Posterior cingulate gyrus (tissue), 11 donors: ENCODE measurements around the gene TRIM13.
"Not testable (repeated sequence)": the region's sequence is repeated elsewhere in the genome, so short reads cannot be mapped to it uniquely, and the experiment has no call there.

Experiments used
- DNase-seq, 10 donors: peaks; one replicate each; pipeline versions ENCODE4 v3.0.0 to v3.0.0-alpha.2; 2020 to 2021; ENCODE audit warnings: mixed read lengths in 3 of 10
- intact Hi-C: fragments of 100-400 bp; cut with DNase I; formaldehyde crosslinking; loops from one replicate; pipeline ENCODE4 v1.15.1; 2023

TRIM13 gene, protein sequence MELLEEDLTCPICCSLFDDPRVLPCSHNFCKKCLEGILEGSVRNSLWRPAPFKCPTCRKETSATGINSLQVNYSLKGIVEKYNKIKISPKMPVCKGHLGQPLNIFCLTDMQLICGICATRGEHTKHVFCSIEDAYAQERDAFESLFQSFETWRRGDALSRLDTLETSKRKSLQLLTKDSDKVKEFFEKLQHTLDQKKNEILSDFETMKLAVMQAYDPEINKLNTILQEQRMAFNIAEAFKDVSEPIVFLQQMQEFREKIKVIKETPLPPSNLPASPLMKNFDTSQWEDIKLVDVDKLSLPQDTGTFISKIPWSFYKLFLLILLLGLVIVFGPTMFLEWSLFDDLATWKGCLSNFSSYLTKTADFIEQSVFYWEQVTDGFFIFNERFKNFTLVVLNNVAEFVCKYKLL

DNA sequence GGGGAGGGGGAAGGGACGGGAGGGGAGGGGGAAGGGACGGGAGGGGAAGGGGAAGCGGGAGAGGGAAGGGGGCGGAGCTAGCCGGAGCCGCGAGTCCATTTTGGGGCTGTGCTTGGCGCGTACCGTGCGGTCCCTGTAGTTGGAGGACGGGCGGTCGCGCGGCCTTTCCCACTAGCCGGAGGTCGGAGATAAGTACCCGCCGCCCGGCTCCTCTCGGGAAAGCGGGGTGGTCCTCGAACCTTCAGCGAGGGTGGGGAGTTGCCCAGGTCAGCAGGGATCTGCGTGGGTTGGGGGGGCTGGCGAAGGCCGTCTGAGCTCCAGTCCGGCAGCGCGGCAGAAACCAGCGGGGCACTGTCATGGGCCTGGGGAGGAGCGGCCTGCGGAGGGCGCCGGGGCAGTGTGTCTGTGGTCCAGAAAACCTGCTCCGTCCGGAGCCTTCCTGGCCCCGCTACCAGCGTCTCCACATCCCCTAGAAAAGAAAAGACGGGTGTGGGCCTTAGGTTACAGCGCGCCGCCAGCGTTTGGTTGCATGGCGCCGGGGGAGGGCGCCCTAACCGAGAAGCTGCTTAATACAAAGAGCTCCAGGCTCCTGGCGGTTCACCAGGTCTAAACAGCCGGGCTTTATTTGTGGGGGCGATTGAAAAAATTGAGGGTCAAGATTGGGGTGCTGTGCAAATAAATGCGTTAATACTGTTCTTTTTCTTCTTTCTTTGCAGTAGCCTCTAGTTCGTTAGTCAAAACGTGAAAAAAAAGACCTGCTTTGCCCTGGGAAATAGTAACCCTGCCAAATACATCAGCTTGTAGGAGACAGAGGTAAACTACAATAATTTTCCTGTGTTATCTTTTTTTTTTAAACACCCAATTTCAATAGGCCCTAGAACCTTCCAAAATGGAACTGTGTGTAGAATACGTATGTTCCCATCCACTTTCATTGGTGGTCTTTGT, at the start of gene TRIM13:
Gene TRIM13 (plus strand): TSS at position 92 of the 945 bp plus-strand sequence. CDS start 14,899 bp downstream, outside the sequence.
- DNase-seq = peak; percentile 80 to 98 (median 88)
- intact Hi-C loops = loop anchor here (2.0 to 5.0 kb wide), 3 partner anchors 60 to 128 kb away; partner anchors contain the start of gene SPRYD7

DNA sequence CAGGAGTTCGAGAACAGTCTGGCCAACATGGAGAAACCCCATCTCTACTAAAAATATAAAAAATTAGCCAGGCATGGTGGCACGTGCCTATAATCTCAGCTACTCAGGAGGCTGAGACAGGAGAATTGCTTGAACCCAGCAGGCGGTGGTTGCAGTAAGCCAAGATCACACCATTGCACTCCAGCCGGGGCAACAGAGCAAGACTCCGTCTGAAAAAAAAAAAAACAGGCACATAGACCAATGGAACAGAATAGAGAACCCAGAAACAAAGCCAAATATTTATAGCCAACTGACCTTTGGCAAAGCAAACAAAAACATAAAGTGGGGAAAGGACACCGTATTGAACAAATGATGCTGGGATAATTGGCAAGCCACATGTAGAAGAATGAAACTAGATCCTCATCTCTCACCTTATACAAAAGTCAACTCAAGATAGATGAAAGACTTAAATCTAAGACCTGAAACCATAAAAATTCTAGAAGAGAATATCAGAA, 48.0 kb upstream of the TRIM13 start:
- intact Hi-C loops, DNase-seq: not testable (repeated sequence)

DNA sequence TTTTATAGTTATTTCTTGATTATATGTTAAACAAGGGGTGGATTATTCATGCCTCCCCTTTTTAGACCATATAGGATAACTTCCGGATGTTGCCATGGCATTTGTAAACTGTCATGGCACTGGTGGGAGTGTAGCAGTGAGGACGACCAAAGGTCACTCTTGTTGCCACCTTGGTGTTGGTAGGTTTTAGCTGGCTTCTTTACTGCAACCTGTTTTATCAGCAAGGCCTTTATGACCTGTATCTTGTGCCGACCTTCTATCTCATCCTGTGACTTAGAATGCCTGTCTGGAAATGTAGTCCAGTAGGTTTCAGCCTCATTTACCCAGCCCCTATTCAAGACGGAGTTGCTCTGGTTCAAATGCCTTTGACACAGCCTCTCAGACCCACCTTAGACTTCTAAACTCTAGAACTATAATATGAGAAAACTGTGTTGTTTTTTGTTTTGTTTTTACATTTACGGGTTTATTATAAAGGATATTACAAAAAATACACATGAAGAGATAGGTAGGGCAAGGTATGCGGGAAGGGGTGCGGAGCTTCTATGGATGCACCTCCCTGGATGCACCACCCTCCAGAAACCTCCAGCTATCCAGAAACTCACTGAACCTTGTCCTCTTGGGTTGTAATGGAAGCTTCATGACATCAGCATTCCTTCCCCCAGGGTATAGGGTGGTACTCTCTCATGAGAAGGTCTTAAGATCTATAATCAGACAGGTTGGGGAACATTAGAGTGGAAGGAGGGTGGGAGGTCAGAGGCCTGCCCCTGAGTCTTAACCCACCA, 44.9 kb upstream of the TRIM13 start:
- intact Hi-C loops = no loop called here
- no peak for DNase-seq

DNA sequence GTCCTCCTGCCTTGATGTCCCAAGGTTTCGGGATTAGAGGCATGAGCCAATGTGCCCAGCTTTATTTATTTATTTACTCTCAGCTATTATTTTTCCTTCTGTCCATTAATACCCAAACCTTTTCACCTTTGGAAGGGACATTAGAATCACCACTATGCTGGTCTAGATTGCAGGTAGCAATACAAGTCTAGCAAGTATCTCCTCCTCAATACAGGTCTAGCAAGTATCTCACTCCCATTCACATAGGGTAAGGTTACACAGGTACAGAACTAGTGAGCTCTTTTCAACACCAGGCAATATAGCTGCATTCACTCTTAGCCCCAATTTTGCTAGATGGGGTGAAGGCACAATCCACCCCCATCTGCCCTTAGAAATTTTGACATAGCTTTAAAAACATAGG, 43.3 kb upstream of the TRIM13 start:
- DNase-seq = no peak
- intact Hi-C loops = no loop called here

DNA sequence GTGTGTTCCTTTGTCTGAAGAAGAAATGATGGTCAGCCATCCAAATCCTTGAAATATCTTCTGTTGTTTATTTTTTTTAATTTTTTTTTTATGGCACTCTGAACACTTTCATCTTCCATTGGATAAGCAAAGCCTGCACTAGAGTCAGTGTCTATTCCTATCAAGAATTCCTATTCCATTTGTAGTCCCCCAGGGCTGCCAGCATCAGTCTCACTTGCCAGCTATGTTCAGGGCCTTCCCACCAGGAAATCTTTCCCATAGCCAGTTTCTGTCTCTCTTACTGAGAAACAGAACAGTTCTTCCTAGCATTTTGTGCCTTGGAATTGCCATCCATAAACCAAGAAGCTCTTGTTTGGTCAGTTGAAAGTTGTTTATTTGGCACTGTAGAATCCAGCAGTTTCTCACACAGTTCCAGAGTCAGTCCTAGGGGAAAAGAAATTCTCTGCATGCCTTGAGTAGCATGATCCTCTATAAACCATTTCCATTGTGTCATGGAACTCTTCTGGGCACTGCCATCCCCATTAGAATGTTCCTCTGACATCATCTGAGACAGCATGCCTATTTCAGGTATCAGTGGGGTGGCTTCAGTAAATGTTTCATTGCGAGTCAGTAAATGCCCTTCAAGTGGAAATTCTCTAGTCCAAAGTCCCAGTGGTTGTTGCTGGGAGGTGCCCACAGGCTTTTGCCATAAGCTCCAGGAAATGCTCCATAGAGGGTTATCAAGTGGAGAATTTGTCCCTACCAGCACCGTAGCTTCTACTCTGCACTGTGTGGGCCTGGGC, 42.0 kb upstream of the TRIM13 start:
- no peak for DNase-seq
- intact Hi-C loops = no loop called here

DNA sequence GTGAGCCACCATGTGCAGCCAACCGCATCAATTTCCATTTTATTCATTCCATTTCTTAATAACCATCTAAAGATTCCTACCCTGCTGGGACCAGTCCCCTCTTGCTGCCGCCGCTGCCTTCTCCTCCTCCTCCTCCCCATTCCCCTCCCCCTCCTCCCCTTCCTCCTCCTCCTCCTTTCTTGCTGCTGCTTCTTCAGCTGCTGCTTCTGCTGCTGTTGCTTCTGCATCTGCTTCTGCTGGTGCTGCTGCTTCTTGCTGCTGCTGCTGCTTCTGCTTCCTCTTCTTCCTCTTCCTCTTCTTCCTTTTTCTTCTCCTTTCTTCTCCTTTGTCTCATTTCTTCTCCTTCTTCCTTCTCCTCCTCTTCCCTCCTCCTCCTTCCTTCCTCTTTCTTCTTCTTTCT, 40.7 kb upstream of the TRIM13 start:
- intact Hi-C loops = no loop called here
- no peak for DNase-seq

DNA sequence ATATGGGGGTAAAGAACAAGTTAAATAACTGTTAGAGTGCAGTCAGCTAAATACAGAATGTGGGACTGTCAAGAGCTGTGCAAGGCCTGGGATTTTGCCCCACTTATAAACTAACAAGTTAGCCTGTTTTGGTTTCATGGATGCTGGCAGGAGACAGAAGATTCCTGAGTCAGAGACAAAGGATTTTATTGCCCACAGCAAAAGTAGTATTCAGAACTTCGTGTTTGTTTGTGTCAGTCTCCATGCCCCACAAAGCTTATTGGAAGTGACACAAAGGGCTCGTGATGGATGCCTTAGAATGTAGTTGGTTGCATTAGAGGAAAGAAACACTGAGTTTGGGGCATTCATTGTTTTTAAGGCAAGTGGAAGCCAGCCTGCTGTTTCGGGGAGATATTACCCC, 38.5 kb upstream of the TRIM13 start:
- intact Hi-C loops = no loop called here
- DNase-seq = no peak

DNA sequence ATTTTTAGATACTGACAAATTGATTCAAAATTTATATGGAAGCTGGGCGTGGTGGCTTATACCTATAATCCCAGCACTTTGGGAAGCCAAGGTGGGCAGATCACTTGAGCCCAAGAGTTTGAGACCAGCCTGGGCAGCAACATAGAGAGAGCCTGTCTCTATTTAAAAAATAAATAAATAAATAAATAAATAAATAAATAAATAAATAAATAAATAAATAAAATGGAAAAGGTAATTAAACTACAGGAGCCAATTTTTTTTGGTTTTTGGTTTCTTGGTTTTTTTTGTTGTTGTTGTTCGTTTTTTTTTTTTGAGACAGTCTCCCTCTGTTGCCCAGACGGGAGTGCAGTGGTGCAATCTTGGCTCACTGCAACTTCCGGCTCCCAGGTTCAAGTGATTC, 29.4 kb upstream of the TRIM13 start:
- no peak for DNase-seq
- intact Hi-C loops = no loop called here

DNA sequence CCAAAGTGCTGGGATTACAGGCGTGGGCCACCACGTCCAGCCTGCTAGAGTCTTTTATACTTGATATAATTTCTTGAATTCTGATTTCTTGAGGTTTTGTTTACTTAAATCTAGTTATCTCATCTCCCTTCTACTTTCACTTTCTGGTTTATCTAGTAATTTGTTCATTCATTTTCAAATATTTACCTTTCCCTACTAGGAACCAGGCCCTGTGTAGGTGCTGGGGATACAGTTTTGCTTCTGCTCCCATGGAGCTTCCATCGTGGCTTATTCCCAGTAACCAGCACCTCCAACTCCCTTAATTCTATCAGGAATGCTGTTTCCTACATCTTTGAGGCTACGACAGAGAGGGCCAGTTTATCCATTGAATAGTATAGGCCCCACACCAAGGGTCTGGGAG, 24.1 kb upstream of the TRIM13 start:
- intact Hi-C loops = loop anchor here (10.0 kb wide), 2 partner anchors 832 to 1092 kb away; no protein-coding TSS in a partner anchor
- no peak for DNase-seq

DNA sequence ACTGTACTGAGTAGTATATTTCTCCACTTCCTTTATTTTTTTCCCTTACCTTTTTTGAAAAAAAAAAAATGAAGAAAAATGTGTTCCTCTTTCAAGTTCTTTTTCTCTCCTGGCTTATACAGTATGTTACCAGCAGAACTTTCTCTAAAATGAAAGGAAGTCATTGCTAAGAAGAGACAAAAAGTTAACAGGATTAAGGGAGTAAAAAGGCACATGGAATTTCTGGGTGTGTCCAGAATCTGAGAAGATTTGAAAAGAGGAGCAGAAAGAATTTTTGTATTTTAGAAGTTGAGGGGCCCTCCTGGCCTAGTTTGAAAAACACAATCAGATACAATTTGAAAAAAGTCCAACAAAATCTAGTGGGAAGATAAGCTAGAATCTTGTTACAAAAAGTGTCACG, 21.0 kb upstream of the TRIM13 start:
- DNase-seq = no peak
- intact Hi-C loops = loop anchor here (2.0 to 10.0 kb wide), 4 partner anchors 557 to 1089 kb away; no protein-coding TSS in a partner anchor

DNA sequence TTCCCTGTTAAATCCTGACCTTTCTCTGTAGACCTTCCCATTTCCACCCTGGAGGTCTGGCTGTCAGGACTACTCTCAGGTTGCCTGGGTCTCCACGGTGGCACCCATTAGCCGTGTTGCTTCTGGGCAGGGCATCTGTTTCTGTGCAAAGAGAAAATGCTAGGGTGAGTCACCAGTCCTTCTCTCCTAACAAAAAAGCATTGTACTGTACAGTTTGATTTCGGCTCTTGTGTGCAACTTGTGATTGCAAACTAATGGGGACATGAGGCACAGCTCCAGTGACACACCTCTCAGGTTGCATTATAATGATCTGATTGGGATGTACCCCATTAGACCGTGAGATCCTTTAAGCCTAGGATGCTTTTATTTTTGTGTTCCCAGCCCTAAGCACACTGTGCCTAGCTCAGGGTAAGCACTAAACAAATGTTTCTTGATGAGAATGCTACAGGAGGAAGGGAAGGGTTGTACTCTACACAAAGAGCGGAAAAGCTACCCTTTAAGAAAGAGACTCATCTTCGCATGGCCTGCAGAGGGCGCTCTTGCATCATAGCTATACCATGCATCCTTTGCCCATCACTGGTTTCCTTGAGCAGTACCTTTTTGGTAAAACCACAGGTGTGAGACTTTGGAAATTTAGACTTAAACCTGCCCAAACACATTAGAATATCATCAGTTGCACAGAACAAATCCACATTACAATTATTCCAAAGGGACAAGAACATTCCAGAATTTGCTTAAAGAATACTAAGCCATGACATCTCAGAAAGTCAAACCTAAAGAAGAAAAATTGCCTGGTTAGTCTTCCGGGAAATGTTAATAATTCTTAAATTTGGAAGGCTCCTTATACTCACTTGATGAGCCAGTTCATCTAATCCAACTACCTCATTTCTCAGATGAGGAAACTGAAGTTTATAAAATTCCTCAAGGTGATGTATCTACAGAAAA, 20.3 kb upstream of the TRIM13 start:
- DNase-seq = peak; percentile 14 to 95 (median 74)
- intact Hi-C loops = loop anchor here (2.0 to 10.0 kb wide), 4 partner anchors 556 to 1088 kb away; no protein-coding TSS in a partner anchor

DNA sequence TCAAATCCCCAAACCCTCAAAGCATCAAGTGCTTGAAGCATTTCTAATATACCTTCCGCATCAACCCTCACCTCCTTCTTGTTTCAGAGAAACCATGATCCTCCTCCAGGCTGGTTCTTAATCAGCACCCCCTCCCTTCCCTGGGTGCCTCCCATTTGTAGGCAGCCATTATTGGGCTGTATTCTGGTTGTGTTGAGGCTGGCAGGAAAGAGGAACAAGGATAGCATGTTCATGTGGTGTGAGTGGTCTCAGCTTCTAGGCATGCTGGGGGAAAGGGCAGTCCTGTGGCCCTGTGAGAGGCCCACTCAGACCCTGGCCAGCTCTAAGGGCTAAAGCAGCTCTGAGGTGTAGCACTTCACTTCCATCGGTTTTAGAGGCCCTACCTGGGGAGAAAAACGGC, 18.9 kb upstream of the TRIM13 start:
- intact Hi-C loops = loop anchor here (2.0 to 10.0 kb wide), 4 partner anchors 555 to 1087 kb away; no protein-coding TSS in a partner anchor
- DNase-seq = no peak

DNA sequence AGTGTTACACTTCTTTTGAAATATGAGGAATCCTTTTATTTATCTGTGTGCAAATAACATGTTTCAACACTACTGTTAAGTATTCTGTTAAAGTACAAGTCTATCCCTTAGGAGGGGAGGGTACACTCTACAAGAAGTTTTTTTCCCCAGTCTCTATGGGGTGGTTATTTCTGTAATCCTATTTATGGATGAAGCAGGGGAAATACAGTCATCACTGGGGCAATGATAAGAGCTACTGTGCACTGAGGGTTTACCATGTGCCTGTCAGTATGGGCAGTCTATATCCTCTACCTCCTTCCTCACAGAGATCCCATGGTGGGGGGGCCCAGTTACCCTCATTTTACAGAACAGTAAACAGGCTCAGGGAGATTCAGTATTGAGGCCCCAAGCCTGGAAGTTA, 16.6 kb upstream of the TRIM13 start:
- intact Hi-C loops = no loop called here

DNA sequence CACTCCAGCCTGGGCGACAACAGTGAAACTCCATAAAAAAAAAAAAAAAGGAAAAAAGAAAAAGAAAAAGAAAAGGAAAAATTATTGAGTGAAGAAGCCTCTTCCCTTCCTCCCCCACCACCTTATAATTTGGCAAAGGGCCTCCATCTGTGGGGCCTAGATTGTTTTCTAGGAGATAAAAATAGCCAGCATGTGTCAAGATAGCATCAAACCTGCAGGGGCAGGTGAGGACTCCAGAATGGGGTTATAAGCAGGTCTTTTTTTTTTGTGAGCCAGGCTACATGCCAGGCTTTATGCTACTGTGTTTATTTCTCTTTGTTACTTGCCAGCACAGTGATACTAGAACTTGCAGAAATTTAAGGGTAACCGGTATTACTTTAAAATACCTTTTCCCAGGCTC, 11.7 kb upstream of the TRIM13 start:
- intact Hi-C loops = no loop called here
- DNase-seq = no peak

More for the DNA sequence above, 16.6 kb upstream of the TRIM13 start:
- DNase-seq = no peak

DNA sequence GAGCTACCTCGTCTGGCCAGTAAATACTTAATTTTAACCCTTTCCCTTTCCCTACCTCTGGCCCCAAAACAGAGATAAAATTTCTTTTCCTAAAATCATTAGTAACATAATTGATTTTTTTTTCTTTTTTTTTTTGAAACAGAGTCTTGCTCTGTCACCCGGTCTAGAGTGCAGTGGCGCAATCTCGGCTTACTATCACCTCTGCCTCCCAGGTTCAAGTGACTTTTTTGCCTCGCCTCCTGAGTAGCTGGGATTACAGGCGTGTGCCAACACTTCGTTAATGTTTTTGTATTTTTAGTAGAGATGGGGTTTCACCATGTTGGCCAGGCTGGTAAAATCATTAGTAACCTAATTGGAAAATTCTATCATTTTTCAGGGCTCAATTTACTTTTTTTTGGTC, 10.4 kb upstream of the TRIM13 start:
- DNase-seq = no peak

DNA sequence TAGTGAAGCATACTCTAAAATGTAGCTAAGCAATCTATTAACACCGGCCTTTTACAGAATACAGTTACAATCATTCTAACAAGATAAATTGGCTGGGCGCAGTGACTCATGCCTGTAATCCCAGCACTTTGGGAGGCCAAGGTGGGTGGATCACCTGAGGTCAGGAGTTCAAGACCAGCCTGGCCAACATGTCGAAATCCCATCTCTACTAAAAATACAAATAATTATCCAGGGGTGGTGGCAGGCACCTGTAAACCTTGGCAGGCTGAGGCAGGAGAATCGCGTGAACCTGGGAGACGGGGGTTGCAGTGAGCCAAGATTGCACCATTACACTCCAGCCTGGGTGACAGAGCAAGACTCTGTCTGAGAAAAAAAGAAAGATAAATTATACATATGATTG, 6.2 kb upstream of the TRIM13 start:
- DNase-seq, intact Hi-C loops: not testable (repeated sequence)

More for the DNA sequence above, 10.4 kb upstream of the TRIM13 start:
- intact Hi-C loops = no loop called here

DNA sequence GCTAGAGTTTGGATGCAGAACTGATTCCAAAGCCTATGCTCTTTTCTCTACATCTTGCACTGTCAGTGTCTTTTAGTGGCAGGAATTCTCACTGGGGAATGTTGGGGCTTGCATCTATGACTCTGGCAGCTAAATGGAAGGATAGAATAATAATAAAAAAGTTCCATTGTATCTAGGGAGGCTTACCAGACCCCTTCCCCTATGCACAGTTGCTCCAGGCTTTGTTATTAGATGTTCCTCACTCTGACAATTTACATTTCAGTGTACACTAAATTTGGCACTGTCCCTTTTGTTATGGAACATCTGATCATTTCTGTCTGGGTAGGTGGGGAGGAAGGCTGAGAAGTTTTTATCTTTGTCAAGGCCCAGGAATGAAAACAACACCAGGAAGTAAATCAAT, 3.7 kb upstream of the TRIM13 start:
- intact Hi-C loops = no loop called here
- no peak for DNase-seq

DNA sequence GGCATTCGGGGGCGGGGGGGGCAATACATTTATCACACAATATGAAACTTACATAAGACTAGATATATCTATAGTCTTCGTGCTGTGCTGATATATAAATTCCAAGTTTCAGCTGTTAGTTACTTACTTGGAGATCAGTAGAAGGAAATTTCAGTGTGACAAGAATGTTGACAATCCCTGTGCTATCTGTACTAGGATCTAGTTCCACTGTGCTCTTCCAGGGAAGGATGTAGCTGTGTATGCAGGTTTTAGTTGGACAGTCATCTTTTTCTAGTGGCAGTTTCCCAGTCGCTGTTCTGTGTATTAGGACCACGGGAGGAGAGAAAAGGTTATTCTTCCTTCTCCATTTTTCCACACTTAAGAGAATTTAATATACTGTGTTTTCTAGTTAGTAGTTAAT, 3.2 kb upstream of the TRIM13 start:
- DNase-seq = no peak
- intact Hi-C loops = no loop called here
